GM23248 (cell line): ENCODE measurements around the gene WASF2. TPM values are rescaled to one million over a fixed set of nuclear protein-coding genes. Genes with fewer than 3 reads are reported as not detected.

Experiments
- DNase-seq: peaks from one replicate; pipeline ENCODE4 v3.0.0-alpha.2; 2015
- H2AFZ ChIP-seq: fragments of 200-600 bp; sonication (generic); 2 replicates; pipeline ENCODE4 v1.6.1; 2016; ENCODE audit warnings: antibody characterized with exemption
- H3F3A ChIP-seq: fragments of 200-600 bp; sonication (generic); 2 replicates; pipeline ENCODE4 v1.6.1; 2016; ENCODE audit warnings: mild to moderate bottlenecking, antibody characterized with exemption, mixed run types; ENCODE audit not compliant: insufficient read depth
- H3K27ac ChIP-seq: fragments of 200-600 bp; sonication (generic); 2 replicates; pipeline ENCODE4 v1.5.1; 2016; ENCODE audit warnings: mild to moderate bottlenecking
- H3K27me3 ChIP-seq: fragments of 200-600 bp; sonication (generic); replicated peaks from 2 replicates; pipeline ENCODE4 v1.6.1; 2016; ENCODE audit warnings: mild to moderate bottlenecking; ENCODE audit not compliant: insufficient read depth
- H3K36me3 ChIP-seq: fragments of 200-600 bp; sonication (generic); 2 replicates; pipeline ENCODE4 v1.6.1; 2016; ENCODE audit warnings: low read depth, mild to moderate bottlenecking
- H3K4me1 ChIP-seq: fragments of 200-600 bp; sonication (generic); 2 replicates; pipeline ENCODE4 v1.6.1; 2016; ENCODE audit warnings: mild to moderate bottlenecking; ENCODE audit not compliant: insufficient read depth
- H3K4me2 ChIP-seq: fragments of 200-600 bp; sonication (generic); one replicate; pipeline ENCODE4 v1.6.1; 2016; ENCODE audit warnings: mild to moderate bottlenecking; ENCODE audit not compliant: unreplicated experiment
- H3K4me3 ChIP-seq: fragments of 200-600 bp; sonication (generic); 2 replicates; pipeline ENCODE4 v1.5.1; 2016; ENCODE audit warnings: mild to moderate bottlenecking
- H3K79me2 ChIP-seq: fragments of 200-600 bp; sonication (generic); 2 replicates; pipeline ENCODE4 v1.6.1; 2016; ENCODE audit warnings: mild to moderate bottlenecking; ENCODE audit not compliant: insufficient read depth
- H3K9ac ChIP-seq: fragments of 200-600 bp; sonication (generic); 2 replicates; pipeline ENCODE4 v1.6.1; 2016; ENCODE audit warnings: mild to moderate bottlenecking
- H3K9me2 ChIP-seq: fragments of 200-600 bp; sonication (generic); 2 replicates; pipeline ENCODE4 v1.6.1; 2016; ENCODE audit warnings: mixed run types, mild to moderate bottlenecking, moderate library complexity; ENCODE audit not compliant: insufficient read depth
- H3K9me3 ChIP-seq: fragments of 200-600 bp; sonication (generic); one replicate; pipeline ENCODE4 v1.6.1; 2017; ENCODE audit warnings: low read depth
- H4K20me1 ChIP-seq: fragments of 200-600 bp; sonication (generic); 2 replicates; pipeline ENCODE4 v1.6.0; 2016; ENCODE audit not compliant: insufficient read depth
- EZH2 ChIP-seq: fragments of 200-600 bp; sonication (generic); IDR thresholded peaks from 2 replicates; pipeline ENCODE4 v1.6.1; 2018; ENCODE audit warnings: antibody characterized with exemption, mild to moderate bottlenecking; ENCODE audit not compliant: insufficient read depth, poor library complexity, severe bottlenecking
- EZH2phosphoT487 ChIP-seq: fragments of 200-600 bp; sonication (generic); IDR thresholded peaks from 2 replicates; pipeline ENCODE4 v1.6.1; 2018; ENCODE audit warnings: antibody characterized with exemption, moderate library complexity, mild to moderate bottlenecking, low read depth; ENCODE audit not compliant: insufficient read depth
- WGBS, 2 experiments: methylation state at CpG; one replicate each; pipeline ENCODE4 v1.1.6; 2015 to 2017; ENCODE audit warnings: low lambda C conversion rate in 2 of 2, low coverage in 1 of 2; ENCODE audit errors: missing lambda C conversion rate in 2 of 2; 5-methylcytosine and 5-hydroxymethylcytosine counted together
- in situ Hi-C: fragments of 300-500 bp; cut with MboI; formaldehyde crosslinking; loops from 2 replicates; pipeline ENCODE4 v1.15.0; 2020
- polyA plus RNA-seq: library from polyadenylated mRNA; unstranded; fragments of >200 nt; fragmentation: Nextera tagmentation; extraction: Ambion mirVana; gene quantifications from 2 replicates; pipeline ENCODE4 v1.2.1, GENCODE V29; 2016
- total RNA-seq: library from RNA; depleted of rRNA; stranded (reverse); fragments of >200 nt; shearing (Covaris generic); gene quantifications from 2 replicates; pipeline ENCODE4 v1.2.3, GENCODE V29; 2014

WASF2 gene
- total and polyA plus RNA-seq, 2 experiments from 2014 or later = 19.3 to 118 TPM

DNA sequence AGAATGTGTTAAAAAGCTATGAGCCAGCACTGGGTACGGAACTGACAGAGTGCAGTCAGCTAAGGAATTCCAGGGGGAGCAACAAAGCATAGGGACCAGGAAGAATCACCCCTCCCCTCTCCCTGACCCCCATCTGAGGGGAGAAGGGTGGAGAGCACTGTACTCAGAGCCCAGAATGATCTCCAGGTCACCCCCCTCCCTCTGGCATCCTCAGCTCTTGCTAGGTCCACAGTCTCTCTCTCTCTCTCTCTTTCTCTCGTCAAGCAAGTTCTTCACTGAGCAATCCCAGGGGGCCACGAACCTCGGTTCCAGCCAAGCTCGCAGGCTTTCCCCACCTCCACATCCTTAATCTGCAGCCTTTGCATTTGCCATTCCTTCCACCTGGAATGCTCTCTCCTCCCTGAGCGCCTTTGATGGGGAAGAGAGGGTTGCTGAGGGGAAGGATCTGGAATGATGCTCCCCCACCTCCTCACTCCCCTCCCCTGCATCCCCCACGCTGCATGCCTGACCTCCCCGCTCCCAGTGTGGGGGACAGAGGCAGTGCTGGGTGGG is 6.7 kb upstream of the WASF2 start:
- Histone ChIP-seq H3K4me3 (no peak overlapping the region), H3K9ac (no peak overlapping the region), H3K4me1 (peaks cover 7% of the 10 kb centered on the region; the same call in 1 of the 2 replicates), H4K20me1 (no peaks in the 10 kb centered on the region), H3K79me2 (no peaks in the 10 kb centered on the region), H2AFZ (no peak overlapping the region), H3K9me3 (no peaks in the 10 kb centered on the region), H3K4me2 (no peak overlapping the region), H3K9me2 (no peaks in the 10 kb centered on the region), H3F3A (peaks cover 6% of the 10 kb centered on the region; the same call in 1 of the 2 replicates), H3K27me3 (no peaks in the 10 kb centered on the region), H3K27ac (no peak overlapping the region), H3K36me3 (no peaks in the 10 kb centered on the region)
- TF ChIP-seq EZH2 (no peak), EZH2phosphoT487 (no peak)
- peak; percentile 43 for DNase-seq
- in situ Hi-C loops = no loop called here
- WGBS, 2 experiments = 28% methylated on average over 7 to 8 of the region's 8 CpGs

DNA sequence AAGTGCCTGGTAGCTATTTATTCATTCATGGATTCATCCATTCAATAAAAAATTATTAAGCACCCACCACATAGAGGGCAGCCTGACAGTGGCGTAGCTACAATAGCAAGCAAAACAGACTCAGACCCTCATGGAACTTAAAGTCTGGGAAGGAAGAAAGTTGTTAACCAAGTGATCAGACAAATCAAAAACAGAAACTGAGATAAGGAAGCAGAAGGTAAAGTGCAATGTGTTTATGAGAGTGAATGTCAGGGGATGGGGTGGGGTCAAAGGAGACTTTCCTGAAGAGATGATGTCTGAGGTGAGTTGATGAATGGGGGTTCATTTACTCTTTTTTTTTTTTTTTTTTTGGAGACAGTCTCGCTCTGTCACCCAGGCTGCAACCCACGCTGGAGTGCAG is 2.8 kb upstream of the WASF2 start:
- no peaks in the 10 kb centered on the region for H4K20me1 ChIP-seq
- DNase-seq = no peak
- in situ Hi-C loops = no loop called here
- no peaks in the 10 kb centered on the region for H3K9me2 ChIP-seq
- H3K9ac ChIP-seq = no peak overlapping the region
- H3K79me2 ChIP-seq = peaks cover 22% of the 10 kb centered on the region
- H3K4me2 ChIP-seq = no peak overlapping the region
- H3F3A ChIP-seq = peaks cover 18% of the 10 kb centered on the region
- peak overlapping the region; percentile 85 for H2AFZ ChIP-seq
- H3K4me1 ChIP-seq = peaks cover 17% of the 10 kb centered on the region
- TF ChIP-seq EZH2 (no peak), EZH2phosphoT487 (no peak)
- no peak overlapping the region for H3K27ac ChIP-seq
- H3K36me3 ChIP-seq = no peaks in the 10 kb centered on the region
- no peak overlapping the region for H3K4me3 ChIP-seq
- WGBS, 2 experiments = 92 to 100% methylated on average over 3 of the region's 3 CpGs
- no peaks in the 10 kb centered on the region for H3K9me3 ChIP-seq
- no peaks in the 10 kb centered on the region for H3K27me3 ChIP-seq

DNA sequence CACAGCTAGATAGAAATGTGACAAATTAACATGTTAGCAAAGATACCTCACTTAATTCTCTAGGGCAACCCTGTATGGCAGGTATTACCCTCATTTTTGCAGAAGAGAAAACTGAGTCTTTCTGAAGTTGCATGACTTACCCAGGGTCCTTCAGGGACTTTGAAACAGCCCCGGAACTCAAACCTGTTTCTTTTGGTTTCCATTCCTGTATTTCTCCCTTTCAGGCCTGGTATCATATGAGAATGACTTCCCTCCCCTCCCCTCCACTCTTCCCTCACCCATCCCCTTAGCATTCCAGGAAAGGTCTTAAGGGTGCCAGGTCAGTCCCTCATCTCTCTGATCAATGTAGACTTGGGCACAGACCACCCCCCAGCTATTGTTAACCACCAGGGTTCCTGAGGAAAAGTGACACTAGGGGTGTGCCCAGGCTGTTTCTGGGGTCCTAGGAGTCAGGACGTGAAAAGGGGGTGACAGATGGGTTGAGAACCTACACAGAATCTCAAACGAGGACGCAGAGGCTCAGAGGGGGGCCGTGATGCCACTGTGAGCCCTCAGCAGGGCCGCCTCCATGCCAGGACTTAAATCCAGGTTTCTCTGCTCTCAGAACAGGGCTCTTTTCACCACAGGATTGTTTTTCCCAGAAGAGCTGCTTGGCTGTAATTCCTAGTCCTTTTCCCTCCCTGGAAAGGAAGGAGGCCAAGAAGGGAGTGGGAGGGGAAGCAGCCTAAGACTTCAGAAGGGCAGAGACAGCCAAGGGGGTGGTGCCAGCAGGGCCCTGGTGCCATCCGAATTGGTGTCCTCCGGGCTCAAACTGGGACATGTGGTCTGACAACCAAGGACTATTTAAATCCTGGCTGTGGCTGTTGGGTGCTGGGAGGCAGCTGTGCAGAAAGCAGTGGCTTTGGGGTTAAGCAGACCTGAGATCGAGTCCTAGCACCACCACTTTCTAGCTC is 2.1 kb upstream of the WASF2 start:
- Histone ChIP-seq H3K9me3 (no peaks in the 10 kb centered on the region), H3K4me2 (peak overlapping the region; percentile 29), H3K36me3 (no peaks in the 10 kb centered on the region), H2AFZ (peak overlapping the region; percentile 85), H3K9ac (peak overlapping the region; percentile 42), H3K79me2 (peaks cover 27% of the 10 kb centered on the region), H3K9me2 (no peaks in the 10 kb centered on the region), H3K27ac (peak overlapping the region; percentile 17; the same call in 1 of the 2 replicates), H4K20me1 (no peaks in the 10 kb centered on the region), H3K27me3 (no peaks in the 10 kb centered on the region), H3K4me1 (peaks cover 18% of the 10 kb centered on the region), H3K4me3 (no peak overlapping the region), H3F3A (peaks cover 20% of the 10 kb centered on the region)
- in situ Hi-C loops = no loop called here
- peak; percentile 34 for DNase-seq
- TF ChIP-seq EZH2 (no peak), EZH2phosphoT487 (no peak)
- WGBS, 2 experiments = 15% methylated on average over 9 of the region's 9 CpGs

DNA sequence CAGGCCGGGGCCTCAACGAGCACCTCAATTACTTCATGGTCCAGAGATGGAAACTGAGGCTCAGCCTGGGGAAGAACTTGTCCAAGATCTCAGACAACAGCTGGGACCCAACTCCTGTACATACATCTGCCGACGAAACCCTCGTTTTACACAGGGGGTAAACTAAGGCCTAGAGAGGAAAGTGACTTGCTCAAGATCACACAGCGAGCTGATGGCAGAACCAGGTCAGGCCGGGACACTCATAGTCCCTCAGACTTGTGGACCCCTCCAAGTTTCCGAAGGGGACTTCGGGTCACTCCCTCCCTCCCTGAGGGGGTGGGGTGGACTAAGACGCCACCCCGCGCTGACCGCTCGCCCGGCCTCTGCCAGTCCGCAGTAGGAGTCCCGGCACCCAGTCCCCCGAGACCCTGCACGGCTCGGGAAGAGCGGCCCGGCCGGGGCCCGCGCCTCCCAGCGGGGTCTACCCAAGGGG is 430 bp downstream of the WASF2 start:
- Histone ChIP-seq H3K79me2 (peaks cover 52% of the 10 kb centered on the region), H3F3A (peaks cover 20% of the 10 kb centered on the region), H3K9me3 (no peaks in the 10 kb centered on the region), H3K27me3 (no peaks in the 10 kb centered on the region), H2AFZ (peak overlapping the region; percentile 64), H3K27ac (peak overlapping the region; percentile 86), H4K20me1 (peaks cover 15% of the 10 kb centered on the region), H3K4me2 (peak overlapping the region; percentile 83), H3K9ac (peak overlapping the region; percentile 98), H3K4me3 (peak overlapping the region; percentile 100), H3K36me3 (no peaks in the 10 kb centered on the region), H3K9me2 (no peaks in the 10 kb centered on the region), H3K4me1 (peaks cover 18% of the 10 kb centered on the region)
- 0% methylated on average over 20 to 25 of the region's 26 CpGs for WGBS, 2 experiments
- TF ChIP-seq EZH2phosphoT487 = no peak
- TF ChIP-seq EZH2 = no peak
- in situ Hi-C loops = no loop called here
- DNase-seq = peak; percentile 56
